Neural cell (in vitro differentiated cells): ENCODE data around the gene LMCD1. TPM values are rescaled to one million over a fixed set of nuclear protein-coding genes. Genes with fewer than 3 reads are reported as not detected.

Experiments
- H2AFZ ChIP-seq: fragments of 200-600, 300-800 bp; sonication (generic), shearing (Covaris generic); 2 replicates; pipeline ENCODE4 v1.6.0; 2014; ENCODE audit warnings: low read depth, mild to moderate bottlenecking, antibody characterized with exemption, low read length, moderate library complexity
- H3F3A ChIP-seq: fragments of 200-600 bp; shearing (Covaris generic); 2 replicates; pipeline ENCODE4 v1.6.1; 2016; ENCODE audit warnings: mild to moderate bottlenecking, moderate library complexity, mixed read lengths, antibody characterized with exemption, low read length; ENCODE audit not compliant: insufficient read depth, poor library complexity, severe bottlenecking
- H3K27ac ChIP-seq: fragments of 200-600, 300-800 bp; sonication (generic), shearing (Covaris generic); 2 replicates; pipeline ENCODE4 v1.5.1; 2014; ENCODE audit warnings: mild to moderate bottlenecking, low read length, moderate library complexity
- H3K27me3 ChIP-seq: fragments of 300-800, 200-600 bp; sonication (generic), shearing (Covaris generic); 2 replicates; pipeline ENCODE4 v1.6.0; 2014; ENCODE audit warnings: mild to moderate bottlenecking, low read depth, low read length, moderate library complexity; ENCODE audit not compliant: insufficient read depth
- H3K36me3 ChIP-seq: fragments of 300-800, 200-600 bp; sonication (generic), shearing (Covaris generic); 2 replicates; pipeline ENCODE4 v1.5.1; 2014; ENCODE audit warnings: mild to moderate bottlenecking, antibody characterized with exemption, low read length, moderate library complexity; ENCODE audit not compliant: insufficient read depth
- H3K4me2 ChIP-seq: fragments of 300-800, 200-600 bp; sonication (generic), shearing (Covaris generic); 2 replicates; pipeline ENCODE4 v1.6.0; 2014; ENCODE audit warnings: mild to moderate bottlenecking, low read length
- H3K4me3 ChIP-seq: fragments of 300-800, 200-600 bp; sonication (generic), shearing (Covaris generic); 2 replicates; pipeline ENCODE4 v1.5.1; 2014; ENCODE audit warnings: mild to moderate bottlenecking, low read length, moderate library complexity
- H3K79me2 ChIP-seq: fragments of 200-600 bp; shearing (Covaris generic); replicated peaks from 2 replicates; pipeline ENCODE4 v1.6.0; 2014; ENCODE audit warnings: mild to moderate bottlenecking, low read length, moderate library complexity; ENCODE audit not compliant: insufficient read depth
- H3K9ac ChIP-seq: fragments of 300-800, 200-600 bp; sonication (generic), shearing (Covaris generic); 2 replicates; pipeline ENCODE4 v1.6.1; 2016; ENCODE audit warnings: mild to moderate bottlenecking, low read length, mixed read lengths
- H3K9me2 ChIP-seq: fragments of 200-600 bp; shearing (Covaris generic); 2 replicates; pipeline ENCODE4 v1.6.1; 2016; ENCODE audit warnings: mild to moderate bottlenecking, low read length, mixed read lengths; ENCODE audit not compliant: insufficient read depth
- H3K9me3 ChIP-seq: fragments of 200-600, 300-800 bp; sonication (generic), shearing (Covaris generic); 2 replicates; pipeline ENCODE4 v1.6.1; 2016; ENCODE audit warnings: mild to moderate bottlenecking, mixed run types, low read length, moderate library complexity, mixed read lengths
- H4K20me1 ChIP-seq: fragments of 200-600 bp; shearing (Covaris generic); 2 replicates; pipeline ENCODE4 v1.6.1; 2016; ENCODE audit warnings: mild to moderate bottlenecking, mixed run types; ENCODE audit not compliant: insufficient read depth
- CTCF ChIP-seq: fragments of 450-650 bp; IDR thresholded peaks from 2 replicates; pipeline ENCODE4 v1.5.1; 2014; ENCODE audit warnings: antibody characterized with exemption, mild to moderate bottlenecking, moderate library complexity; ENCODE audit not compliant: poor library complexity, severe bottlenecking
- EP300 ChIP-seq: fragments of 450-650 bp; conservative IDR thresholded peaks from 2 replicates; pipeline ENCODE4 v1.6.1; 2014; ENCODE audit warnings: antibody characterized with exemption, mild to moderate bottlenecking, moderate library complexity; ENCODE audit not compliant: poor library complexity, severe bottlenecking
- EZH2 ChIP-seq: fragments of 200-600, 300-800 bp; shearing (Covaris generic), sonication (generic); IDR thresholded peaks from 2 replicates; pipeline ENCODE4 v1.6.1; 2014; ENCODE audit warnings: antibody characterized with exemption, low read length, borderline replicate concordance, mild to moderate bottlenecking; ENCODE audit not compliant: insufficient read depth, poor library complexity, severe bottlenecking
- MXI1 ChIP-seq: fragments of 450-650 bp; conservative IDR thresholded peaks from 2 replicates; pipeline ENCODE4 v1.6.1; 2014; ENCODE audit warnings: antibody characterized with exemption, mild to moderate bottlenecking; ENCODE audit not compliant: poor library complexity, severe bottlenecking
- POLR2AphosphoS5 ChIP-seq: IDR thresholded peaks from 2 replicates; pipeline ENCODE4 v1.6.1; 2012
- RAD21 ChIP-seq: fragments of 450-650 bp; conservative IDR thresholded peaks from 2 replicates; pipeline ENCODE4 v1.6.1; 2014; ENCODE audit warnings: antibody characterized with exemption, mild to moderate bottlenecking, moderate library complexity
- REST ChIP-seq: IDR thresholded peaks from 2 replicates; pipeline ENCODE4 v1.6.1; 2012; ENCODE audit warnings: borderline replicate concordance
- SMC3 ChIP-seq: fragments of 450-650 bp; conservative IDR thresholded peaks from 2 replicates; pipeline ENCODE4 v1.6.1; 2014; ENCODE audit warnings: antibody characterized with exemption, mild to moderate bottlenecking, moderate library complexity; ENCODE audit not compliant: poor library complexity
- TAF1 ChIP-seq: IDR thresholded peaks from 2 replicates; pipeline ENCODE4 v1.6.1; 2012; ENCODE audit warnings: low read depth
- polyA plus RNA-seq: library from polyadenylated mRNA; depleted of rRNA; stranded (reverse); fragments of >200 nt; gene quantifications from 2 replicates; pipeline ENCODE4 v1.2.3, GENCODE V29; 2014

The LMCD1 gene
- polyA plus RNA-seq, 1 donor from 2014 or later: 3.5 TPM

GRCh38 chr3:8559351-8559750 lies 57.7 kb downstream of the LMCD1 start:
- Histone ChIP-seq H3K4me2 (no peak overlapping the region), H2AFZ (no peak overlapping the region), H3K79me2 (no peaks in the 10 kb centered on the region), H3K4me3 (no peak overlapping the region), H3K27me3 (no peaks in the 10 kb centered on the region), H3K9me2 (no peaks in the 10 kb centered on the region), H3K36me3 (no peaks in the 10 kb centered on the region), H3F3A (no peaks in the 10 kb centered on the region), H3K9ac (no peak overlapping the region), H3K27ac (no peak overlapping the region), H3K9me3 (no peaks in the 10 kb centered on the region), H4K20me1 (no peaks in the 10 kb centered on the region)
- TF ChIP-seq EP300: no peak
- no peak for TF ChIP-seq TAF1
- no peak for TF ChIP-seq MXI1
- TF ChIP-seq CTCF: no peak
- no peak for TF ChIP-seq REST
- TF ChIP-seq EZH2: no peak
- no peak for TF ChIP-seq POLR2AphosphoS5
- TF ChIP-seq SMC3: no peak
- no peak for TF ChIP-seq RAD21

GRCh38 chr3:8560366-8561007 lies 58.9 kb downstream of the LMCD1 start:
- Histone ChIP-seq H3K9me3 (no peaks in the 10 kb centered on the region), H3K9ac (no peak overlapping the region), H3K9me2 (no peaks in the 10 kb centered on the region), H3K36me3 (no peaks in the 10 kb centered on the region), H3K27me3 (no peaks in the 10 kb centered on the region), H3K79me2 (no peaks in the 10 kb centered on the region), H4K20me1 (no peaks in the 10 kb centered on the region), H3K4me2 (no peak overlapping the region), H3F3A (no peaks in the 10 kb centered on the region), H2AFZ (no peak overlapping the region), H3K4me3 (no peak overlapping the region), H3K27ac (no peak overlapping the region)
- no peak for TF ChIP-seq TAF1
- TF ChIP-seq SMC3: no peak
- no peak for TF ChIP-seq EP300
